Liver (tissue), 3 donors: ENCODE measurements around the gene ARMC9.

ENCODE experiments used
- EGR1 ChIP-seq, 2 donors: IDR thresholded peaks; 2 replicates each; pipeline ENCODE4 v1.6.1; 2016 to 2018; ENCODE audit warnings: antibody characterized with exemption in 2 of 2, low read depth in 2 of 2
- GABPA ChIP-seq, 2 donors: IDR thresholded peaks in 1 of 2; conservative IDR thresholded peaks in 1 of 2; 2 replicates each; pipeline ENCODE4 v1.6.1; 2016; ENCODE audit warnings: antibody characterized with exemption in 2 of 2, mild to moderate bottlenecking in 1 of 2, moderate library complexity in 1 of 2
- JUND ChIP-seq, 2 donors: IDR thresholded peaks; 2 replicates each; pipeline ENCODE4 v1.6.1; 2016; ENCODE audit warnings: antibody characterized with exemption in 2 of 2
- RAD21 ChIP-seq, 2 donors: IDR thresholded peaks; 2 replicates each; pipeline ENCODE4 v1.6.1; 2016; ENCODE audit warnings: antibody characterized with exemption in 2 of 2, mild to moderate bottlenecking in 2 of 2
- TF ChIP-seq, protein P1 (sequence below): fragments of 150-350 bp; IDR thresholded peaks from 2 replicates; pipeline ENCODE4 v1.5.1; 2017; ENCODE audit warnings: improper control_type of control experiment, low read depth, low read length; ENCODE audit not compliant: missing input control
- TF ChIP-seq, protein P2 (sequence below): IDR thresholded peaks from 2 replicates; pipeline ENCODE4 v1.6.1; 2016; ENCODE audit warnings: antibody characterized with exemption
- TF ChIP-seq, protein P3 (sequence below): IDR thresholded peaks from 2 replicates; pipeline ENCODE4 v1.6.1; 2016; ENCODE audit warnings: antibody characterized with exemption
- TF ChIP-seq, protein P4 (sequence below): IDR thresholded peaks from 2 replicates; pipeline ENCODE4 v1.6.1; 2016; ENCODE audit warnings: antibody characterized with exemption
- donor health status: healthy.
- donor health status: healthy.

DNA sequence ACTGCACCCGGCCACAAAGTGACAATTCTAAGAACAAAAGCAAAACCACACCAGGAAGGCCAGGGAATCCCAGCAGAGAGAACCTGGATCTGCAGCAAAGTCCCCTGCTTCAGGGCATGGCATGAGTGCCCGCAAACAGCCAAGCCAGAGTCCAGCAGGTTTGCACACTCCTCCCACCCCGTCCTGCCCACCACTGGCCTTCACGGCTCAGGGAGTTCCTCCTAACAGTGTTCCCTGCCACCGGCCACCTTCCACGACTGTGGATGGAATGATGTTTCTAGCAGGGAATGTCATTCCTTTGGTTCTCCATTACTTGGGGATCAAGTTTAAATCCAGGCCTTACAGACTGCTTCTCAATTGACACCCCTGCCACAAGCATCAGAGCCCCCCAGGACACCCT, 155.0 kb downstream of the ARMC9 start:
- TF ChIP-seq JUND (IDR thresholded peaks at IDR 0.05) (no peak), GABPA (IDR thresholded peaks at IDR 0.05 in 1 of 2, conservative IDR thresholded peaks at IDR 0.05 in 1 of 2) (no peak), RAD21 (IDR thresholded peaks at IDR 0.05) (no peak), EGR1 (IDR thresholded peaks at IDR 0.05; ENCODE audit: low read depth in 2 of 2) (no peak)
- TF ChIP-seq, protein P1, sequence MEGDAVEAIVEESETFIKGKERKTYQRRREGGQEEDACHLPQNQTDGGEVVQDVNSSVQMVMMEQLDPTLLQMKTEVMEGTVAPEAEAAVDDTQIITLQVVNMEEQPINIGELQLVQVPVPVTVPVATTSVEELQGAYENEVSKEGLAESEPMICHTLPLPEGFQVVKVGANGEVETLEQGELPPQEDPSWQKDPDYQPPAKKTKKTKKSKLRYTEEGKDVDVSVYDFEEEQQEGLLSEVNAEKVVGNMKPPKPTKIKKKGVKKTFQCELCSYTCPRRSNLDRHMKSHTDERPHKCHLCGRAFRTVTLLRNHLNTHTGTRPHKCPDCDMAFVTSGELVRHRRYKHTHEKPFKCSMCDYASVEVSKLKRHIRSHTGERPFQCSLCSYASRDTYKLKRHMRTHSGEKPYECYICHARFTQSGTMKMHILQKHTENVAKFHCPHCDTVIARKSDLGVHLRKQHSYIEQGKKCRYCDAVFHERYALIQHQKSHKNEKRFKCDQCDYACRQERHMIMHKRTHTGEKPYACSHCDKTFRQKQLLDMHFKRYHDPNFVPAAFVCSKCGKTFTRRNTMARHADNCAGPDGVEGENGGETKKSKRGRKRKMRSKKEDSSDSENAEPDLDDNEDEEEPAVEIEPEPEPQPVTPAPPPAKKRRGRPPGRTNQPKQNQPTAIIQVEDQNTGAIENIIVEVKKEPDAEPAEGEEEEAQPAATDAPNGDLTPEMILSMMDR, result no peak
- TF ChIP-seq, protein P2, sequence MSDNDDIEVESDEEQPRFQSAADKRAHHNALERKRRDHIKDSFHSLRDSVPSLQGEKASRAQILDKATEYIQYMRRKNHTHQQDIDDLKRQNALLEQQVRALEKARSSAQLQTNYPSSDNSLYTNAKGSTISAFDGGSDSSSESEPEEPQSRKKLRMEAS, result no peak
- TF ChIP-seq, protein P3, sequence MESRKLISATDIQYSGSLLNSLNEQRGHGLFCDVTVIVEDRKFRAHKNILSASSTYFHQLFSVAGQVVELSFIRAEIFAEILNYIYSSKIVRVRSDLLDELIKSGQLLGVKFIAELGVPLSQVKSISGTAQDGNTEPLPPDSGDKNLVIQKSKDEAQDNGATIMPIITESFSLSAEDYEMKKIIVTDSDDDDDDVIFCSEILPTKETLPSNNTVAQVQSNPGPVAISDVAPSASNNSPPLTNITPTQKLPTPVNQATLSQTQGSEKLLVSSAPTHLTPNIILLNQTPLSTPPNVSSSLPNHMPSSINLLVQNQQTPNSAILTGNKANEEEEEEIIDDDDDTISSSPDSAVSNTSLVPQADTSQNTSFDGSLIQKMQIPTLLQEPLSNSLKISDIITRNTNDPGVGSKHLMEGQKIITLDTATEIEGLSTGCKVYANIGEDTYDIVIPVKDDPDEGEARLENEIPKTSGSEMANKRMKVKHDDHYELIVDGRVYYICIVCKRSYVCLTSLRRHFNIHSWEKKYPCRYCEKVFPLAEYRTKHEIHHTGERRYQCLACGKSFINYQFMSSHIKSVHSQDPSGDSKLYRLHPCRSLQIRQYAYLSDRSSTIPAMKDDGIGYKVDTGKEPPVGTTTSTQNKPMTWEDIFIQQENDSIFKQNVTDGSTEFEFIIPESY, result no peak
- TF ChIP-seq, protein P4, sequence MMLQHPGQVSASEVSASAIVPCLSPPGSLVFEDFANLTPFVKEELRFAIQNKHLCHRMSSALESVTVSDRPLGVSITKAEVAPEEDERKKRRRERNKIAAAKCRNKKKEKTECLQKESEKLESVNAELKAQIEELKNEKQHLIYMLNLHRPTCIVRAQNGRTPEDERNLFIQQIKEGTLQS, result no peak
